KMS-11 (cell line): Measurements from ENCODE around the gene RANBP1.

Experiments used
- H2AFZ ChIP-seq: fragments of 200-600 bp; sonication (generic); 2 replicates; pipeline ENCODE4 v1.6.1; 2016; ENCODE audit warnings: antibody characterized with exemption, mixed run types, low read depth
- H3K27ac ChIP-seq: fragments of 200-600 bp; sonication (generic); 2 replicates; pipeline ENCODE4 v1.6.1; 2016; ENCODE audit warnings: mild to moderate bottlenecking, mixed run types
- H3K27me3 ChIP-seq: fragments of 200-600 bp; sonication (generic); 2 replicates; pipeline ENCODE4 v1.6.1; 2017; ENCODE audit warnings: mild to moderate bottlenecking, low read depth, mixed run types, moderate library complexity; ENCODE audit not compliant: insufficient read depth
- H3K36me3 ChIP-seq: fragments of 200-600 bp; sonication (generic); 2 replicates; pipeline ENCODE4 v1.6.1; 2017; ENCODE audit warnings: mild to moderate bottlenecking, mixed run types; ENCODE audit not compliant: insufficient read depth
- H3K4me1 ChIP-seq: fragments of 200-600 bp; sonication (generic); 2 replicates; pipeline ENCODE4 v1.6.1; 2016; ENCODE audit warnings: mild to moderate bottlenecking, low read depth, mixed run types; ENCODE audit not compliant: poor library complexity, severe bottlenecking
- H3K4me2 ChIP-seq: fragments of 200-600 bp; sonication (generic); 2 replicates; pipeline ENCODE4 v1.7.0; 2016; ENCODE audit warnings: mild to moderate bottlenecking, mixed run types
- H3K4me3 ChIP-seq: fragments of 200-600 bp; sonication (generic); IDR thresholded peaks from 2 replicates; pipeline ENCODE4 v1.6.1; 2017; ENCODE audit warnings: low read depth, low read length, mixed read lengths; ENCODE audit not compliant: insufficient read depth
- H3K79me2 ChIP-seq: fragments of 200-600 bp; sonication (generic); 2 replicates; pipeline ENCODE4 v1.6.1; 2016; ENCODE audit warnings: low read depth, mixed run types; ENCODE audit not compliant: insufficient read depth
- H3K9ac ChIP-seq: fragments of 200-600 bp; sonication (generic); 2 replicates; pipeline ENCODE4 v1.6.1; 2016; ENCODE audit warnings: mild to moderate bottlenecking, mixed run types
- H4K20me1 ChIP-seq: fragments of 200-600 bp; sonication (generic); 2 replicates; pipeline ENCODE4 v1.6.1; 2016; ENCODE audit warnings: mild to moderate bottlenecking, mixed run types; ENCODE audit not compliant: insufficient read depth
- CTCF ChIP-seq: fragments of 200-600 bp; sonication (generic); conservative IDR thresholded peaks from 2 replicates; pipeline ENCODE4 v1.6.1; 2017; ENCODE audit warnings: low read depth, mild to moderate bottlenecking, antibody characterized with exemption, low read length, moderate library complexity, mixed read lengths

RANBP1 gene

GRCh38 chr22:20069331-20070042, 46.4 kb upstream of the RANBP1 start:
- Histone ChIP-seq H4K20me1 (no peaks in the 10 kb centered on the region), H3K4me1 (no peaks in the 10 kb centered on the region), H2AFZ (no peak overlapping the region), H3K27me3 (no peaks in the 10 kb centered on the region), H3K27ac (no peak overlapping the region), H3K4me3 (no peak overlapping the region), H3K9ac (no peak overlapping the region), H3K36me3 (no peaks in the 10 kb centered on the region), H3K79me2 (no peaks in the 10 kb centered on the region), H3K4me2 (no peak overlapping the region)
- TF ChIP-seq CTCF: no peak

- no peaks in the 10 kb centered on the region for H3K79me2 ChIP-seq
- no peak for TF ChIP-seq CTCF
- H3K36me3 ChIP-seq: no peaks in the 10 kb centered on the region
- no peak overlapping the region for H3K9ac ChIP-seq
- no peak overlapping the region for H3K27ac ChIP-seq
- H3K27me3 ChIP-seq: no peaks in the 10 kb centered on the region
- H3K4me1 ChIP-seq: no peaks in the 10 kb centered on the region
- no peak overlapping the region for H3K4me3 ChIP-seq
- H4K20me1 ChIP-seq: no peaks in the 10 kb centered on the region
- no peak overlapping the region for H3K4me2 ChIP-seq
- H2AFZ ChIP-seq: no peak overlapping the region
These were observed 44.4 kb upstream of the RANBP1 start for GRCh38 chr22:20071524-20071972.

- no peak overlapping the region for H3K9ac ChIP-seq
- no peak overlapping the region for H3K4me2 ChIP-seq
- no peak for TF ChIP-seq CTCF
These were observed 39.2 kb upstream of the RANBP1 start for GRCh38 chr22:20076627-20077172.

GRCh38 chr22:20079745-20080444, 36.0 kb upstream of the RANBP1 start, which contains the start of gene DGCR8:
DGCR8 (plus strand) TSS chr22:20080241; CDS start chr22:20085964, 5,723 bp downstream.
- H3K4me1 ChIP-seq: peaks cover 6% of the 10 kb centered on the region
- peak within 1 kb of the TSS; percentile 92 for H3K4me2 ChIP-seq
- H3K36me3 ChIP-seq: no peaks in the 10 kb centered on the region
- TF ChIP-seq CTCF: no peak
- H3K27ac ChIP-seq: peak within 1 kb of the TSS; percentile 46
- no peaks in the 10 kb centered on the region for H3K27me3 ChIP-seq
- H3K4me3 ChIP-seq: no peak within 1 kb of the TSS
- peaks cover 45% of the 10 kb centered on the region for H3K79me2 ChIP-seq
- H3K9ac ChIP-seq: peak within 1 kb of the TSS; percentile 55; the same call in 1 of the 2 replicates
- H2AFZ ChIP-seq: peak within 1 kb of the TSS; percentile 55
- 0 out of 2 replicates have a peak, but pooled peaks cover 4% of the 10 kb centered on the region for H4K20me1 ChIP-seq

More at GRCh38 chr22:20076627-20077172, 39.2 kb upstream of the RANBP1 start:
- no peaks in the 10 kb centered on the region for H3K27me3 ChIP-seq
- no peak overlapping the region for H3K27ac ChIP-seq
- H2AFZ ChIP-seq: no peak overlapping the region
- H3K79me2 ChIP-seq: peaks cover 13% of the 10 kb centered on the region
- H4K20me1 ChIP-seq: no peaks in the 10 kb centered on the region
- H3K4me3 ChIP-seq: no peak overlapping the region
- no peaks in the 10 kb centered on the region for H3K36me3 ChIP-seq
- H3K4me1 ChIP-seq: peaks cover 6% of the 10 kb centered on the region
